ENCODE data around the gene LSM7.
"Not testable (repeated sequence)": the region's sequence is repeated elsewhere in the genome, so short reads cannot be mapped to it uniquely, and the experiment has no call there.

Gene LSM7

DNA sequence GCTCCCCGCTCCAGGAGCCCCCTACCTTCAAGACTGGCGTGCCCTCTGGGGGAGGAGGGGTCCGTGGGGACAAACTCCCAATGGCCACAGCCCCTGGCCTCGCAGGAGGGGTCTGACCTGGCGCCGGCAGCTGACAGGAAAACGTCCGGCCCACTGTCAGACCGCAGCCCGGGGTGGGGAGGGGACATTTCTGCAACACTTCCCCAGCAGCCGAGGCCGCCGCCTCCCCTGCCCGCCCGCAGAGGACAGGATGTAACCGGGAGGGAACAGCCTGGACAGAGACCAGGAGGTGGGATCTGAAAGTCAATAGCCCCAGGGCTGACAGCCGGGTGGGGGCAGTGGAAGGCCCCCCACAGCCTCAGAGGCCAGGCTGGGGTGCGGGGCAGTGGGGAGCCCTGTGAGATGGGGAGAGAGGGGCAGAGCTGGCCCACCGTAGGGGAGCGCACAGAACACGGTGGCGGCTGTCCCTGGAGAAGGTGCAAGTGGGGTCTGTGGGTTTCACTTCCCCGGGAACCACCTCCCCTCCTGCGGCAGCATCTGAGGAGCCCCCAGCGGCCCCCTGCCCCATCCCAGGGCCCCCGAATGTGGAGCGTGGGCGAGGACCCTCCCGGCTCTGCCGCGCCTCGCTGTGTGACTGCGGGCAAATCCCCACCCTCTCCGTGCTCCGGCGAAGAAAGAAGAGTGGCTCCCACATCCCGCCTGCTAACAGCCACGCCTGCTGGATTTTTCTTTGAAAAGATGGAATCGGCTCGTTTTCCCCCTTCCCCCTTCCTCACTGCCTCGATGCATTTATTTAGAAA lies 46.1 kb downstream of the LSM7 start, which contains the start of gene PEAK3:
PEAK3 (minus strand) TSS at position 114 of the 800 bp plus-strand sequence. CDS start 1,244 bp downstream, outside the sequence.
- in situ Hi-C loops (cut with MboI; ENCODE audit: low sequenced_read_pairs): no loop called here

DNA sequence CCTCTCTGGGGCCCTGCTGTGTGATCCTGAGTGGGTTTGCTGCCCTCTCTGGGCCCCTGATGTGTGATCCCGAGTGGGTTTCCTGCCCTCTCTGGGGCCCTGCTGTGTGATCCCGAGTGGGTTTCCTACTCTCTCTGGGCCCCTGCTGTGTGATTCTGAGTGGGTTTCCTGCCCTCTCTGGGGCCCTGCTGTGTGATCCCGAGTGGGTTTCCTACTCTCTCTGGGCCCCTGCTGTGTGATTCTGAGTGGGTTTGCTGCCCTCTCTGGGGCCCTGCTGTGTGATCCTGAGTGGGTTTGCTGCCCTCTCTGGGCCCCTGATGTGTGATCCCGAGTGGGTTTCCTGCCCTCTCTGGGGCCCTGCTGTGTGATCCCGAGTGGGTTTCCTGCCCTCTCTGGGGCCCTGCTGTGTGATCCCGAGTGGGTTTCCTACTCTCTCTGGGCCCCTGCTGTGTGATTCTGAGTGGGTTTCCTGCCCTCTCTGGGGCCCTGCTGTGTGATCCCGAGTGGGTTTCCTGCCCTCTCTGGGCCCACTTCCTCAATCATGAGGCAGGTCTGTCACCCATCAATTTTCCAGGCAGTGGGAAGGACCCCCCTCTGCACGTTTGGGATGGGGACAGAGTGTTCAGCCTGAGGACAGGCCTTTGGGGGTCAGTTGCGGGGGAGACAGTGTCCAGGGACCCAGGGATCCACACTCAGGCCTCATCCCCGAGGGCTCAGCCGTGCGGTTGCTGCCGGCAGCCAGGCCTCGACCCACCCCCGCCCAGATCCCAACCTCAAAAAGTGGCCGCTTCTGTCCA lies 46.9 kb downstream of the LSM7 start:
- in situ Hi-C loops (cut with MboI; ENCODE audit: low sequenced_read_pairs): not testable (repeated sequence)

DNA sequence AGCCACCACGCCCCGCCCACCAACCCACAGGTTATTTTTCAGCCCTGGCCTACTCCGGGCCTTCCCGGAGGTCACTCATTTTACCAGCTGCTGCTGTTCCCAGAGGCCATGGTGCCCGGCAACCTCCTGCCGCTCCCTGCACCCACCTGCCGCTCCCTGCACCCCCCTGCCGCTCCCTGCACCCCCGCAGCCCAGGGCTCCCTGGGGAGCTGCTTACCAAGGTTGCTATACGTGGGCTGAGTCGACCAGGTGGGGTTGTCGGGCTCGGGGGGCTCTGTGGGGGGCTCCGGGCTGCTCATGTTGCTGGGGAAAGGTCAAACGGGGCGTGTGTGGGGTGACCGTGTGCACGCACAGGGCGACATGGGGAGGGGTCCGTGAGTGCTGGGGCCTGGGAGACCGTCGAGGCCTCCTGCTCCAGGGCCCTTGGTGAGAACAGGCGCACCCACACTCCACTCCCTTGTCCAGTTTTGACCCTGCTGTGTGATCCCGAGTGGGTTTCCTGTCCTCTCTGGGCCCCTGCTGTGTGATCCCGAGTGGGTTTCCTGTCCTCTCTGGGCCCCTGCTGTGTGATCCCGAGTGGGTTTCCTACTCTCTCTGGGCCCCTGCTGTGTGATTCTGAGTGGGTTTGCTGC lies 47.6 kb downstream of the LSM7 start:
- in situ Hi-C loops (cut with MboI; ENCODE audit: low sequenced_read_pairs): no loop called here

DNA sequence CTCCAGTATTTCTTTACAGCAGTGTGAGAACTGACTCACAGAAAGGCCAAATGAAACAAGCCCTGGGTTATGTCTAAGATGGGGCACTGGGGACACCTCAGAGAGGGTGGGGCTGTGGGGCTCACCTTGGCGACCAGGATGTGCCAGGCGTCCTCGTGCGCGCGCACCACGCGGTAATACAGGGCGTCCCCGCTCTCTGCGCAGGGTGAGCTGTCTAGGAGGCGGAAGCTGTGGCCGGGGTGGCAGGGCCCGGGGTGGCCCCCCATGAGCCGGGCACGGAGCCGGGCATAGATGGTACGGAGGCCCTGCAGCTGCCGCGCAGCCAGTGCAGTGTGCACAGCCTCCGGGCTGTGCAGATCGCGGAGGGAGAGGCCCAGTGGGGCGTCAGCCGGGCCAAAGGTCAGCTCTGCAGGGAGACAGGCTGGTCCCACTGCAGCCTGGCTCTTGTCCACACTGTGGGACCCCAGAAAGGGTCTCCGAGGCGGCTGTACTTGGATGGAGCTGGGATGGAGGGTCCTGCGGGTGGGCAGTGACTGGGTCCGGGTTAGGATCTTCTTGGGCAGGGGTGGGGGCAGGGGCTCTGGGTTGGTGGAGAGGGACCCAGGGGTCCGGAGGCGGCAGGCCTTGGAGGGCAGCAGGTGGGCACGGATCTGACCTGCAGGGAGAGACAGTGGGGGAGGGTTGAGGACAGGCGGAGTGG lies 49.8 kb downstream of the LSM7 start:
- in situ Hi-C loops (cut with MboI; ENCODE audit: low sequenced_read_pairs): no loop called here

DNA sequence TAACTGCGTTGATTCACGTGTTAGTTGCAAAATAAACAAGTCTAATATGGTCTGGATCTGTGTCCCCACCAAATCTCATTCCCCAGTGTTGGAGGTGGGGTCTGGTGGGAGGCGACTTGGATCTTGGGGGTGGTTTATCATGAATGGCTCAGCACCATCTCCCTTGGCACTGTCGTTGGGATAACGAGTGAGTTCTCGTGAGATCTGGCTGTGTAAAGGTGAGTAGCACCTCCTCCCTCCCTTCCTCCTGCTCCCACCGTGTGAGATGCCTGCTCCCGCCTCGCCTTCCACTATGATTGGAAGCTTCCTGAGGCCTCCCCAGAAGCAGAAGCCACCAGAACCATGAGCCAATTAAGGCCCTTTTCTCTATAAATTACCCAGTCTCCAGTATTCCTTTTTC lies 51.2 kb downstream of the LSM7 start:
- in situ Hi-C loops (cut with MboI; ENCODE audit: low sequenced_read_pairs): no loop called here

DNA sequence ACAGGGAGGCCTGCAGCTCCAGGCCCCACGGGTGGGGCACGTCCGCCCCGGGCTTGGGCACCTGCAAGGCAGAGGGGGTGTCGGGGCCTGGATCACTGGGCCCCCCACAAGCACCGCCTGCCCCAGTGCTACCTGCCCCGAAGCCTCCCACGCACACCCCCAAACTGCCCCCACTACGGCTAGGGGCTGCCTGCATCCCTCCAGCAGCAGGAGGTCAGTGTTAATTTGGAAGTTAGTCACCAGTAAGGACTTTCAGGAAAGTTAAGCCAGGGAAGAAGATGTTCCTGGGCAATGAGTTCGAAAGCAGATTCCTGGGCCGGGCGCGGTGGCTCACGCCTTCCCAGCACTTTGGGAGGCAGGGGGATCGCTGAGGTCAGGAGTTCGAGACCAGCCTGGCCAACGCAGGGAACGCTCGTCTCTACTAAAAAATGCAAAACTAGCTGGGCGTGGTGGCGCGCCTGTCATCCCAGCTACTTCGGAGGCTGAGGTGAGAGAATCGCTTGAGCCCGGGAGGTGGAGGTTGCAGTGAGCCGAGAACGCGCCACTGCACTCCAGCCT lies 51.9 kb downstream of the LSM7 start:
- in situ Hi-C loops (cut with MboI; ENCODE audit: low sequenced_read_pairs): no loop called here

DNA sequence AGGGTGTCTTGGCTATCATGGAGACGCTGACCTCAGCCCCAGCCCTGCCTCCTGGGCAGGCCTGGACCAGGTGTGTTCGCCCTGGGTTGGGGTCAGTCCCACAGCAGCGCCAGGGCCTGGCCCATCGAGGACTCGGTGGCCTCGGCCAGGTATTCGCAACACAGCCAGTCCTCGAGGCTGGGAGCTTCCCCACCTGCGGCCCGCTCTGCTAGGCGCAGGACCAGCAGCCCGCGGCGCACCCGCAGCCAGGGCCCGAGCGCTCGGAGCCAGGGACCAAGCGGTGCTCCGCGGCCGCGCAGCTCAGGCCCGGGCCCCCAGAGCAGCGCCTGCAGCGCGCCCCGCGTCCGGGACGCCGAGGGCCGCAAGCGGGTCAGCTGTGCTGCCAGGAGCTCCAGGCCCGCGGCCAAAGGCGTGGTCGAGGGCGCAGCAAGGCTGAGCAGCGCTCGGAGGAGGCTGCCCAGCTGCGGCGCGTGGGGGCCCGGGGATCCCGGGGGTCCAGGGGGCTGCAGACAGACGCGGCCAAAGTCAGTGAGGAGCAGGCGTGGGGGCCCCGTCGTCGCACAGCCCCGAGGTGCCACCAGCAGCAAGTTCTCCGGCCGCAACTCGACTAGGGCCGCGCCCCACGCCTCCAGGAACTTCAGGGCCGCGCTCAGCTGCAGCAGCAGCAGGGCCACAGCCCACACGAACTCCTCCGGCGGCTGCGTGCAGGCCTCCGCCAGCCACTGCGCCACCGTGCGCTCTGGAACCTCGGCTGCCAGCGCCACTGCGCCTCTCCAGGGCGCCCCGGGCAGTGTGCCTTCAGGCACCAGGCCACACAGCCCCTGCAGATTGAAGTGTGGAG lies 52.6 kb downstream of the LSM7 start:
- in situ Hi-C loops (cut with MboI; ENCODE audit: low sequenced_read_pairs): no loop called here

DNA sequence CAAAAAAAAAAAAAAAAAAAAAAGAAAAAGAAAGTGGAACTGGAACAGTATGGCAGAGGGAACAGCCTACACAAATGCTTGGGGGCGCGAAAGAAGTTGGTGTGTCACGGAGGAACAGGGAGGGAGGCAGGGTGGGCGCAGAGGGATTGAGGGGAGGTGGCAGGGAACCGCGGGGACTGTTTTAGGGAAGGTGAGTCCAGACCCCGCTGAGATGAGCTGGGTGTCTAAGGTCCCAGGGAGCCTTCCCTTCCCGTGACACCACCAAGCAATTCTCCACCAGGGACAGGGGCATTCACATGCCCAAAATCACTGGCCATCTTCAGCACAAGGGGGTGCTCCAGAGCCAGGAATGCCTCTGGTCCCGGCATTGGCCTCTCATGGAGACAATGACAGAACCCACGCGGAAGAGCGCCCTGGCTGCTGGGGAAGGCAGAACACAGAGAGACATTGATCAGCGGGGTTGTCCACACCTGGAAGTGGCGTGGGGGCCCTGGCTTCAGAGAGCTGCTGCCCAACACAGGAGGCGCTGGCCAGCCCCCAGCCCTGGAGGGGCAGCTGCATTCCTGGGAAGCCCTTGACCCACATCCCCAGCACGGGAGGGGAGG lies 53.4 kb downstream of the LSM7 start:
- in situ Hi-C loops (cut with MboI; ENCODE audit: low sequenced_read_pairs): no loop called here

DNA sequence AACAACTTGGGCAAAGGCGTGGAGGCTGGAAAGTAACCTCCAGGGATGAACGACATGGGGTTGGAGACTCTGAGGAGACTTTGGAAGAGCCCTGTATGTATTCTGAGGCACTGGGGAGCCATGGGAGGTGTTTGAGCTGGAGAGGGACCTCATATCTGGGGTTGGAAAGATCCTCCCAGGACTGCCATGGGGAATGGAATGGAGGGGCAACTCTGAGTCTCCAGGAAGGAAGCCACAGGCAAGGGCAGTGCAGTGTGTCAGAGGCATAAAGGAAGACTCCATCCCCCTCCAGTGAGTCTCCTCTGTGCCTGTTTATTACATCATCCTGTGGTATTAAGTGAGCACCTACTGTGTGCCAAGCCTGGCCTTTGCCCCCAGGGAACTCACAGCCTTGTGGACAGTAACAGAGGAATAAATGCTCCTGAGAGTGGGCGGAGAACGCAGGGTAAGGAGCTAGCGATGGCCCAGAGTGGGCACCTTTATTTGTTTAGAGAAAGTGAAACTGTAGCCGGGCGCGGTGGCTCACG lies 54.1 kb downstream of the LSM7 start:
- in situ Hi-C loops (cut with MboI; ENCODE audit: low sequenced_read_pairs): no loop called here

DNA sequence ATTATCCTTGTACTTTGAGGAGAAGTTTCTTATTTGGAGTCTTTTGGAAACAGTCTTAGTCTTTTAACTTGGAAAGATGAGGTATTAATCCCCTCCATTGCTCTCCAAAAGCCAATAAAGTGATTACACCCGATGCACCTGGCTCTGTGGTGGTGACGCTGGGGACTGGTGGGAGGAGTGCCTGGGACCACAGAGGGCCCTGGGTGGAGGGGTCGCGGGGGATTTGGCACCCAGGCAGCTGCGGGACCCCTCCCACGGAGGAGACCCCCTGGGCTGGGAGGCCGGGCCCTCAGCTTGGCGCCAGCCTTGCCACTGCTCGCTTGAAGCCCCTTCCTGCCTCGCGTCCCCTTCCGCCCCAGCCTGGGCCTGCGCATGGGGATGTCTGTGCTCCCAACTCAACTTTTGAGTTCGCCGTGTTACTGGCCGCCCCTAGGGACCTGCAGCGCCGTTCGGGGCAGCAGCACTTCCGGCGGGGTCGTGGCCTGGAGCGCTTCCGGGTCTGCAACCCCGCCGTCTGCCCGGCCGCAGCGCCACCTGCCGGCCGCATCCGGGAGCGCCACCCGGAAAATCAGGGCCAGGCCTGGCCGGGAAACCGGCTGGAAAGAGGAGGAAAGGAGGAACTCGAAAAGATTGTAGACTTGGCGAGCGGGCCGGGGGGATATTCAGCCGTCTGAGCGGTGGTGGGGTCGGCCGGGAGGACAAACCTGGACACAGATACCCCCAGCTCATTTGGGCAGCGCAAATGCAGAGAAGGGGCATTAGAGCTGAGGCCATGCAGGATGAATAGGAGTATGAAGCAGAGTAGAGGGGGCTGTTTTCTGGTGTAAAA lies 54.8 kb downstream of the LSM7 start:
- in situ Hi-C loops (cut with MboI; ENCODE audit: low sequenced_read_pairs): no loop called here
